DND-41 (cell line): ENCODE results near the gene C12orf57.

Source experiments
- ATAC-seq: fragments of 200-7000 bp; cut with Tn5 transposase; 3 replicates; pipeline ENCODE4 v1.9.1; 2021; ENCODE audit warnings: low read depth; ENCODE audit not compliant: insufficient read depth
- DNase-seq: peaks from one replicate; pipeline ENCODE4 v3.0.0-alpha.2; 2020
- H2AFZ ChIP-seq: 2 replicates; pipeline ENCODE4 v1.6.0; 2012; ENCODE audit warnings: low read depth, low read length
- H3K27ac ChIP-seq: 2 replicates; pipeline ENCODE4 v1.5.1; 2012; ENCODE audit warnings: low read length, inconsistent platforms
- H3K27me3 ChIP-seq: fragments of 200-600 bp; sonication (generic); 2 replicates; pipeline ENCODE4 v1.6.0; 2012; ENCODE audit warnings: low read length, mild to moderate bottlenecking, inconsistent platforms; ENCODE audit not compliant: insufficient read depth, poor library complexity
- H3K36me3 ChIP-seq: 2 replicates; pipeline ENCODE4 v1.5.1; 2012; ENCODE audit warnings: low read length, inconsistent platforms; ENCODE audit not compliant: insufficient read depth
- H3K4me1 ChIP-seq: 2 replicates; pipeline ENCODE4 v1.5.1; 2012; ENCODE audit warnings: mild to moderate bottlenecking, low read length; ENCODE audit not compliant: insufficient read depth
- H3K4me2 ChIP-seq: 2 replicates; pipeline ENCODE4 v1.6.0; 2012; ENCODE audit warnings: mild to moderate bottlenecking, moderate library complexity, low read length, inconsistent platforms; ENCODE audit not compliant: insufficient read depth
- H3K4me3 ChIP-seq, 2 experiments: fragments of 200-600 bp in 1 of 2; shearing (Covaris generic) in 1 of 2; 2 replicates each; pipeline ENCODE4 v1.5.1; 2012 to 2016; ENCODE audit warnings: inconsistent platforms in 2 of 2, low read length in 2 of 2, mild to moderate bottlenecking in 2 of 2, low read depth in 1 of 2, moderate library complexity in 1 of 2
- H3K79me2 ChIP-seq: 2 replicates; pipeline ENCODE4 v1.6.0; 2012; ENCODE audit warnings: low read length, inconsistent platforms; ENCODE audit not compliant: insufficient read depth
- H3K9ac ChIP-seq: 2 replicates; pipeline ENCODE4 v1.6.0; 2012; ENCODE audit warnings: low read depth, mild to moderate bottlenecking, inconsistent platforms, low read length, moderate library complexity
- H3K9me3 ChIP-seq: 2 replicates; pipeline ENCODE4 v1.5.1; 2012; ENCODE audit warnings: low read length, moderate library complexity, mild to moderate bottlenecking, inconsistent platforms; ENCODE audit not compliant: insufficient read depth, severe bottlenecking
- H4K20me1 ChIP-seq: 2 replicates; pipeline ENCODE4 v1.6.0; 2012; ENCODE audit warnings: low read length; ENCODE audit not compliant: insufficient read depth
- CTCF ChIP-seq: IDR thresholded peaks from 2 replicates; pipeline ENCODE4 v1.5.1; 2012; ENCODE audit warnings: borderline replicate concordance, low read length, moderate library complexity, mild to moderate bottlenecking; ENCODE audit not compliant: poor library complexity, severe bottlenecking; ENCODE audit errors: extremely low read depth
- EZH2 ChIP-seq: IDR thresholded peaks from 3 replicates; pipeline ENCODE4 v1.6.1; 2012; ENCODE audit warnings: borderline replicate concordance, low read depth, mild to moderate bottlenecking, moderate library complexity, low read length, inconsistent platforms; ENCODE audit not compliant: severe bottlenecking

C12orf57 gene

GRCh38 chr12:6955108-6956020 is 11.5 kb downstream of the C12orf57 start:
- H3K4me2 ChIP-seq: no peak overlapping the region
- H3K27ac ChIP-seq: no peak overlapping the region
- TF ChIP-seq EZH2 (no peak), CTCF (no peak)
- no peaks in the 10 kb centered on the region for H4K20me1 ChIP-seq
- no peaks in the 10 kb centered on the region for H3K9me3 ChIP-seq
- H3K79me2 ChIP-seq: no peaks in the 10 kb centered on the region
- DNase-seq (no peak), ATAC-seq (no peak)
- H3K9ac ChIP-seq: no peak overlapping the region
- H3K36me3 ChIP-seq: no peaks in the 10 kb centered on the region
- H3K4me1 ChIP-seq: peaks cover 57% of the 10 kb centered on the region
- no peak overlapping the region for H2AFZ ChIP-seq
- no peak overlapping the region for H3K4me3 ChIP-seq
- no peaks in the 10 kb centered on the region for H3K27me3 ChIP-seq

- no peak for DNase-seq
- Histone ChIP-seq H2AFZ (no peak overlapping the region), H3K27me3 (no peaks in the 10 kb centered on the region), H4K20me1 (no peaks in the 10 kb centered on the region), H3K27ac (no peak overlapping the region), H3K9me3 (no peaks in the 10 kb centered on the region), H3K4me3 (no peak overlapping the region), H3K9ac (no peak overlapping the region), H3K4me2 (no peak overlapping the region), H3K4me1 (peaks cover 51% of the 10 kb centered on the region), H3K36me3 (no peaks in the 10 kb centered on the region), H3K79me2 (no peaks in the 10 kb centered on the region)
- TF ChIP-seq CTCF (no peak), EZH2 (no peak)
- ATAC-seq: no peak
Observed at GRCh38 chr12:6956021-6956727, 12.4 kb downstream of the C12orf57 start.

GRCh38 chr12:6957151-6957701 is 13.4 kb downstream of the C12orf57 start:
- H3K79me2 ChIP-seq: no peaks in the 10 kb centered on the region
- no peaks in the 10 kb centered on the region for H3K27me3 ChIP-seq
- no peaks in the 10 kb centered on the region for H3K36me3 ChIP-seq
- no peak overlapping the region for H2AFZ ChIP-seq
- DNase-seq (no peak), ATAC-seq (no peak)
- no peak overlapping the region for H3K4me3 ChIP-seq
- H3K4me1 ChIP-seq: peaks cover 41% of the 10 kb centered on the region
- no peaks in the 10 kb centered on the region for H3K9me3 ChIP-seq
- no peak for TF ChIP-seq EZH2
- TF ChIP-seq CTCF: no peak
- H3K4me2 ChIP-seq: no peak overlapping the region
- no peak overlapping the region for H3K27ac ChIP-seq
- no peak overlapping the region for H3K9ac ChIP-seq
- no peaks in the 10 kb centered on the region for H4K20me1 ChIP-seq
